Measurements from ENCODE around the gene QSOX2. TPM values are rescaled to one million over a fixed set of nuclear protein-coding genes. Genes with fewer than 3 reads are reported as not detected.

Gene QSOX2, protein sequence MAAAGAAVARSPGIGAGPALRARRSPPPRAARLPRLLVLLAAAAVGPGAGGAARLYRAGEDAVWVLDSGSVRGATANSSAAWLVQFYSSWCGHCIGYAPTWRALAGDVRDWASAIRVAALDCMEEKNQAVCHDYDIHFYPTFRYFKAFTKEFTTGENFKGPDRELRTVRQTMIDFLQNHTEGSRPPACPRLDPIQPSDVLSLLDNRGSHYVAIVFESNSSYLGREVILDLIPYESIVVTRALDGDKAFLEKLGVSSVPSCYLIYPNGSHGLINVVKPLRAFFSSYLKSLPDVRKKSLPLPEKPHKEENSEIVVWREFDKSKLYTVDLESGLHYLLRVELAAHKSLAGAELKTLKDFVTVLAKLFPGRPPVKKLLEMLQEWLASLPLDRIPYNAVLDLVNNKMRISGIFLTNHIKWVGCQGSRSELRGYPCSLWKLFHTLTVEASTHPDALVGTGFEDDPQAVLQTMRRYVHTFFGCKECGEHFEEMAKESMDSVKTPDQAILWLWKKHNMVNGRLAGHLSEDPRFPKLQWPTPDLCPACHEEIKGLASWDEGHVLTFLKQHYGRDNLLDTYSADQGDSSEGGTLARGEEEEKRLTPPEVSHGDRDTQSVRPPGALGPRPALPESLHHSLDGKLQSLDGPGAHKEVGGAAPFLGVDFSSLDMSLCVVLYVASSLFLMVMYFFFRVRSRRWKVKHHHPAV
- 22.2 to 27.8 TPM (median 27.2 TPM) in 5 replicates for total RNA-seq (2022; extraction: Qiagen RNA extraction)

DNA sequence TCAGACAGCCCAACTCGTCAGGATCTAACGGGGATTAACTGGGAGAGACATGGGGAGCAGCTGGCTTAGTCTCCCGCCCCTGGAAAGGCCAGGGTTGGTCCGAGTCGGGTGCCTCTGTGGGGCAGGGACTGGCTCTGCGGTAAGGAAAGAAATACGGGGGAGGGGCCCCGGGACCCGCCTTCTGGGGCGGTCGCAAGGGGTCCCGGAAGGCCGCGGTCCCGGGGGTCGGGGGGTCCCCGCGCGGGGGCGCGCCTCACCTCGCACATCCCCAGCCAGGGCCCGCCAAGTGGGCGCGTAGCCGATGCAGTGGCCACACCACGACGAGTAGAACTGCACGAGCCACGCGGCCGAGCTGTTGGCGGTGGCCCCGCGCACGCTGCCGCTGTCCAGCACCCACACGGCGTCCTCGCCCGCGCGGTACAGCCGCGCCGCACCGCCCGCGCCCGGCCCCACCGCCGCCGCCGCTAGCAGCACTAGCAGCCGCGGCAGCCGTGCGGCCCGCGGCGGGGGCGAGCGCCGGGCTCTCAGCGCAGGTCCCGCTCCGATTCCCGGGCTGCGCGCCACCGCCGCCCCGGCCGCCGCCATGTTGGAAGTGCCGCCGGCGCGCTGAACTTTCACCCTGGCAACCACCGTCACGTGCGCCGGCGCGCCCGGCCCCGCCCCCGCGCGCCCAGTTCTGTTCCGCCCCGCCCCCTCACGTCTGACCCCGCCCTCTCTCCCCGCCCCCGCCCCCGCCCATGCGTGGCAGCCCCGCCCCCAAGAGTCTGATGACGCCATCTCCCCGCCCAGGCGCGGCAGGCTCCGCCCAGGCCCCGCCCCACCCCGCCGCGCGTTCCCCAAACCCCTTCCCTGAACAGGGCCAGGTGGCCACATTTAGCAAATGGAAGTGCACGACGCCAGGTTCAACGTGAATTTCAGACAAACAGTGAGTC is at the start of gene QSOX2:
Gene QSOX2, minus strand, starts transcription at position 594 of the 932 bp plus-strand sequence. Its CDS starts 9 bp downstream, at position 585.

DNA sequence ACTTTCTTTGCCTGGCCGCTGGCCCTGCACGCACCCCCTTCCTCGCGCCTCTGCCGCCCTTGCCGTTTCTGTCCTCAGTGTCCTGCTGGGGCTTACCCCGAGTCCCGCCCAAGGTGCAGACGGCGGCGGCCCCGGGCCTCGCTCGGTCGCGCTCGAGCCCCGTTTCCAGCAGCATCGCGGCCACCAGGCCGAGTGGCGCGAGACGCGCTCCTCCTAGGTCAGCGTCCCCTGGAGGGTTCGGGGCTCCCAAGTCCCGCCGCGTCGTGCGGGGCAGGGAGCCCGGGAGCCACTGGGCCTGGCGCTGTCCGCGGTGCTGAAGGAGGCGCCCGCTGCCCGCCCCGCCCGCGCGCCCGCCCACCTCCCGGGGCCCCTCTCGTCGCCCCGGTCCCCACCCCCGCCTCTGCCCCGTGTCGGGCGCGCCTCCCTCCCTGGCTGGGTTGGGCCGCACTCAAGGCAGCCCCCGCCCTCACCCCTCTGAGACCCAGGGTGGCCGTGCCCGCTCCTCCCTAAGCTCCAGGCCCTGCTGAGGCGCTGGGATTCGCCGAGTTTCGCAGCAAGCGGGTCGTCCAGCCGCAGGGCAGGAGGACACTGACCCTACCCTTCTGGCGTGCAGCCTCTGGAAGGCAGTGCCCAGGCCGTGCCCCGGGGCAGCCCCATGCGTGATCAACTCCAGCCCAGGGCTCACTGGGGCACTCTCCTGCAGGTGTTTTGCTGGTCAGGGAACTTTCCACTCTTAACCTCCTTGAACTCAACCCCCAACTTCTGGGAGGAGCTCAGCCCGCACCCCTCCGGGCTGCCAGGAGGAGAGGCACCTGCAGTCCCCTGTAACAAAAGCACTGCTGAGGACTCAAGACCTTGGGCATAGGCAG is 40.5 kb downstream of the QSOX2 start, which contains the start of gene LHX3:
Gene LHX3, minus strand, starts transcription at position 291 of the 869 bp plus-strand sequence. Its CDS starts 116 bp downstream, at position 175.

Other genes starting within 250 kb of the QSOX2 start
- 22.1 to 39.3 TPM (median 34.7 TPM) in 5 replicates for gene NACC2, start 150.5 kb downstream of the QSOX2 start, total RNA-seq (2022; extraction: Qiagen RNA extraction)
- gene TMEM250, start 126.9 kb downstream of the QSOX2 start, total RNA-seq (2022; extraction: Qiagen RNA extraction): 30.3 to 49.9 TPM (median 46.4 TPM) in 5 replicates
- gene LHX3, start 40.7 kb downstream of the QSOX2 start, total RNA-seq (2022; extraction: Qiagen RNA extraction): 0.05 to 0.20 TPM (median 0.12 TPM) in 5 replicates
- gene CCDC187, start 58.3 kb upstream of the QSOX2 start, total RNA-seq (2022; extraction: Qiagen RNA extraction): 0.05 TPM in 1 of 5 replicates, not detected in the others
- gene GPSM1, start 81.7 kb upstream of the QSOX2 start, total RNA-seq (2022; extraction: Qiagen RNA extraction): 9.3 to 15.6 TPM (median 13.1 TPM) in 5 replicates
- gene DNLZ, start 117.9 kb upstream of the QSOX2 start, total RNA-seq (2022; extraction: Qiagen RNA extraction): 22.3 to 44.7 TPM (median 37.5 TPM) in 5 replicates
- gene CARD9, start 127.9 kb upstream of the QSOX2 start, total RNA-seq (2022; extraction: Qiagen RNA extraction): 0.50 to 1.8 TPM (median 1.3 TPM) in 5 replicates
- 9.5 to 14.3 TPM (median 13.0 TPM) in 5 replicates for gene SNAPC4, start 154.4 kb upstream of the QSOX2 start, total RNA-seq (2022; extraction: Qiagen RNA extraction)
- gene ENTR1, start 164.8 kb upstream of the QSOX2 start, total RNA-seq (2022; extraction: Qiagen RNA extraction): 54.8 to 78.3 TPM (median 73.3 TPM) in 5 replicates
- 75.7 to 91.9 TPM (median 81.3 TPM) in 5 replicates for gene PMPCA, start 164.8 kb upstream of the QSOX2 start, total RNA-seq (2022; extraction: Qiagen RNA extraction)
- gene INPP5E, start 194.0 kb upstream of the QSOX2 start, total RNA-seq (2022; extraction: Qiagen RNA extraction): 13.8 to 22.7 TPM (median 20.9 TPM) in 5 replicates
- 49.0 to 59.6 TPM (median 57.8 TPM) in 5 replicates for gene SEC16A, start 237.2 kb upstream of the QSOX2 start, total RNA-seq (2022; extraction: Qiagen RNA extraction)

Measured in A549 treated with Mapracorat at 1 μM for 4 hours (cell line).